H9 (cell line): ENCODE data around the gene STAC2. TPM values are rescaled to one million over a fixed set of nuclear protein-coding genes. Genes with fewer than 3 reads are reported as not detected.

Experiments
- DNase-seq: peaks from one replicate; pipeline ENCODE4 v3.0.0-alpha.2; 2017
- H2AFZ ChIP-seq: one replicate; pipeline ENCODE4 v1.6.1; 2013; ENCODE audit warnings: mild to moderate bottlenecking, low read length, control low read depth, moderate library complexity
- H2AK5ac ChIP-seq: 2 replicates; pipeline ENCODE4 v1.6.1; 2013; ENCODE audit warnings: low read length, control low read depth, mixed read lengths; ENCODE audit not compliant: insufficient read length
- H2BK120ac ChIP-seq: one replicate; pipeline ENCODE4 v1.6.1; 2013; ENCODE audit warnings: low read depth, mild to moderate bottlenecking, low read length, control low read depth, inconsistent platforms; ENCODE audit not compliant: poor library complexity, severe bottlenecking
- H2BK12ac ChIP-seq: 2 replicates; pipeline ENCODE4 v1.6.1; 2013; ENCODE audit warnings: low read length, control low read depth, mixed read lengths, low read depth; ENCODE audit not compliant: insufficient read length
- H2BK15ac ChIP-seq: 2 replicates; pipeline ENCODE4 v1.6.1; 2013; ENCODE audit warnings: low read depth, low read length, control low read depth
- H2BK20ac ChIP-seq: one replicate; pipeline ENCODE4 v1.6.1; 2013; ENCODE audit warnings: low read depth, mild to moderate bottlenecking, low read length, control low read depth, inconsistent platforms; ENCODE audit not compliant: poor library complexity, severe bottlenecking
- H2BK5ac ChIP-seq: 2 replicates; pipeline ENCODE4 v1.6.1; 2013; ENCODE audit warnings: low read length, control low read depth, mixed read lengths; ENCODE audit not compliant: insufficient read length
- H3K14ac ChIP-seq: 2 replicates; pipeline ENCODE4 v1.6.1; 2013; ENCODE audit warnings: low read length, control low read depth; ENCODE audit not compliant: insufficient read depth
- H3K18ac ChIP-seq: 2 replicates; pipeline ENCODE4 v1.6.1; 2013; ENCODE audit warnings: low read depth, mild to moderate bottlenecking, mixed read lengths, low read length, control low read depth; ENCODE audit not compliant: insufficient read length
- H3K23ac ChIP-seq: 2 replicates; pipeline ENCODE4 v1.6.1; 2013; ENCODE audit warnings: low read length, control low read depth, mixed read lengths, low read depth; ENCODE audit not compliant: insufficient read length
- H3K23me2 ChIP-seq: 2 replicates; pipeline ENCODE4 v1.6.1; 2013; ENCODE audit warnings: low read depth, mild to moderate bottlenecking, mixed read lengths, low read length, control low read depth; ENCODE audit not compliant: insufficient read length, poor library complexity, severe bottlenecking
- H3K27ac ChIP-seq: 2 replicates; pipeline ENCODE4 v1.5.1; 2013; ENCODE audit warnings: low read length, control low read depth, mixed read lengths, low read depth; ENCODE audit not compliant: insufficient read length
- H3K27me3 ChIP-seq: 2 replicates; pipeline ENCODE4 v1.6.1; 2013; ENCODE audit warnings: low read length, control low read depth, inconsistent platforms; ENCODE audit not compliant: insufficient read depth
- H3K4ac ChIP-seq: 2 replicates; pipeline ENCODE4 v1.6.1; 2013; ENCODE audit warnings: low read depth, mild to moderate bottlenecking, control low read depth, inconsistent platforms, low read length, moderate library complexity
- H3K4me1 ChIP-seq: 2 replicates; pipeline ENCODE4 v1.6.1; 2013; ENCODE audit warnings: low read length, control low read depth, inconsistent platforms; ENCODE audit not compliant: insufficient read depth
- H3K4me2 ChIP-seq: 2 replicates; pipeline ENCODE4 v1.6.1; 2013; ENCODE audit warnings: low read length, control low read depth, mixed read lengths; ENCODE audit not compliant: insufficient read length, insufficient read depth
- H3K56ac ChIP-seq: 2 replicates; pipeline ENCODE4 v1.6.1; 2013; ENCODE audit warnings: low read depth, mild to moderate bottlenecking, mixed read lengths, low read length, control low read depth; ENCODE audit not compliant: insufficient read length
- H3K79me1 ChIP-seq: 2 replicates; pipeline ENCODE4 v1.6.1; 2013; ENCODE audit warnings: low read depth, mild to moderate bottlenecking, moderate library complexity, low read length, control low read depth, inconsistent platforms; ENCODE audit not compliant: insufficient read depth, poor library complexity, severe bottlenecking
- H3K79me2 ChIP-seq: 2 replicates; pipeline ENCODE4 v1.6.1; 2013; ENCODE audit warnings: low read length, control low read depth, inconsistent platforms; ENCODE audit not compliant: insufficient read depth
- H3K9ac ChIP-seq: 2 replicates; pipeline ENCODE4 v1.6.1; 2013; ENCODE audit warnings: low read length, control low read depth, mixed read lengths; ENCODE audit not compliant: insufficient read length; ENCODE audit errors: extremely low read depth
- H3K9me3 ChIP-seq: one replicate; pipeline ENCODE4 v1.6.1; 2013; ENCODE audit warnings: low read depth, low read length, inconsistent platforms; ENCODE audit not compliant: control insufficient read depth
- H3T11ph ChIP-seq: one replicate; pipeline ENCODE4 v1.6.1; 2013; ENCODE audit warnings: mild to moderate bottlenecking, low read length, control low read depth, inconsistent platforms
- H4K20me1 ChIP-seq: one replicate; pipeline ENCODE4 v1.6.1; 2013; ENCODE audit not compliant: control insufficient read depth, insufficient read length, insufficient read depth
- H4K5ac ChIP-seq: 2 replicates; pipeline ENCODE4 v1.6.1; 2013; ENCODE audit warnings: low read depth, mild to moderate bottlenecking, mixed read lengths, low read length, control low read depth; ENCODE audit not compliant: insufficient read length
- H4K8ac ChIP-seq: replicated peaks from 2 replicates; pipeline ENCODE4 v1.6.1; 2013; ENCODE audit warnings: low read length, control low read depth, mixed read lengths, low read depth; ENCODE audit not compliant: insufficient read length
- H4K91ac ChIP-seq: 2 replicates; pipeline ENCODE4 v1.6.1; 2013; ENCODE audit warnings: low read depth, mild to moderate bottlenecking, moderate library complexity, mixed read lengths, low read length, control low read depth; ENCODE audit not compliant: insufficient read length
- H3K27ac Mint-ChIP-seq, 3 experiments: 2 replicates in 2 of 3; 3 replicates in 1 of 3; pipeline ENCODE4 v1.8.0; 2020 to 2021; ENCODE audit warnings: mixed read lengths in 3 of 3, mild to moderate bottlenecking in 1 of 3, moderate library complexity in 1 of 3
- H3K27me3 Mint-ChIP-seq: 2 replicates; pipeline ENCODE4 v1.8.0; 2021; ENCODE audit warnings: low read depth, mild to moderate bottlenecking, moderate library complexity, mixed read lengths
- H3K36me3 Mint-ChIP-seq, 3 experiments: 2 replicates in 2 of 3; 3 replicates in 1 of 3; pipeline ENCODE4 v1.8.0; 2020 to 2021; ENCODE audit warnings: low read depth in 3 of 3, mixed read lengths in 3 of 3; ENCODE audit not compliant: insufficient read depth in 1 of 3
- H3K4me1 Mint-ChIP-seq, 2 experiments: 2 replicates each; pipeline ENCODE4 v1.8.0; 2020; ENCODE audit warnings: mixed read lengths in 2 of 2
- H3K4me3 Mint-ChIP-seq, 2 experiments: 2 replicates in 1 of 2; 3 replicates in 1 of 2; pipeline ENCODE4 v1.8.0; 2020 to 2021; ENCODE audit warnings: mild to moderate bottlenecking in 2 of 2, mixed read lengths in 2 of 2, moderate library complexity in 1 of 2
- H3K9me3 Mint-ChIP-seq, 2 experiments: 2 replicates in 1 of 2; 3 replicates in 1 of 2; pipeline ENCODE4 v1.8.0; 2020; ENCODE audit warnings: mild to moderate bottlenecking in 2 of 2, mixed read lengths in 2 of 2, moderate library complexity in 1 of 2
- WGBS: extraction: QIAGEN DNeasy Blood & Tissue Kit; methylation state at CpG from one replicate; pipeline ENCODE4 v1.1.7; 2013; ENCODE audit warnings: missing lambda C conversion rate, low lambda C conversion rate, mixed read lengths; ENCODE audit not compliant: insufficient read length; ENCODE audit errors: extremely low coverage; 5-methylcytosine and 5-hydroxymethylcytosine counted together
- total RNA-seq: library from RNA; stranded (reverse); gene quantifications from 2 replicates; pipeline ENCODE4 v1.2.1, GENCODE V29; 2021
- TF ChIP-seq, protein P1 (sequence below): fragments of 200-600 bp; sonication (generic); conservative IDR thresholded peaks from 3 replicates; pipeline ENCODE4 v1.8.0; 2021; ENCODE audit warnings: antibody characterized with exemption, mild to moderate bottlenecking

STAC2 gene
- total RNA-seq, 1 experiment from 2014 or later = 2.5 TPM

DNA sequence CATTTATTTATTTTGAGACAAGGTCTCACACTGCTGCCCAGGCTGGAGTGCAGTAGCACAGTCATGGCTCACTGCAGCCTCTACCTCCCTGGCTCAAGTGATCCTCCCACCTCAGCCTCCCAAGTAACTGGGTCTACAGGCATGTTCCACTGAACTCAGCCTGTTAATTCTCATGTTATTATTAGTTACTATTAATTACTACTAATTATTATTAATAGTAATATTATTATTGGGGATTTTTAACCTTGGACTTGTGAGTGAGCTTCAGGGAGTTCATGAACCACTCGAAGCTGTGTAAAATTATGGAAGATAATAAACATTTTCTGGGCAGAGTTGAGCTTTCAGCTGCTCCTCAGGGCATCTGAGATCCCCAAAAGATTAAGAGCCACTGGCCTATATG is 4.6 kb upstream of the STAC2 start:
- no peak overlapping the region for H3K27ac Mint-ChIP-seq
- Histone ChIP-seq H2BK12ac (no peak overlapping the region), H3K23me2 (peaks cover 10% of the 10 kb centered on the region), H4K20me1 (no peaks in the 10 kb centered on the region), H3K27me3 (peaks cover 3% of the 10 kb centered on the region; the same call in 1 of the 2 replicates), H4K8ac (no peak overlapping the region), H3K4me1 (no peaks in the 10 kb centered on the region), H3K4me2 (no peak overlapping the region), H3T11ph (no peak overlapping the region), H2AFZ (no peak overlapping the region), H3K23ac (no peak overlapping the region), H3K9me3 (no peaks in the 10 kb centered on the region), H3K79me1 (no peaks in the 10 kb centered on the region), H3K27ac (no peak overlapping the region), H2BK120ac (no peak overlapping the region), H2AK5ac (no peak overlapping the region), H2BK5ac (no peak overlapping the region), H3K56ac (no peak overlapping the region), H2BK20ac (no peak overlapping the region), H3K18ac (no peak overlapping the region), H3K4ac (no peak overlapping the region), H3K9ac (no peak overlapping the region), H3K14ac (no peak overlapping the region), H3K79me2 (no peaks in the 10 kb centered on the region), H2BK15ac (no peak overlapping the region), H4K5ac (no peak overlapping the region), H4K91ac (no peak overlapping the region)
- WGBS = no CpG with 5 or more reads among the region's 1 CpG
- TF ChIP-seq, protein P1, sequence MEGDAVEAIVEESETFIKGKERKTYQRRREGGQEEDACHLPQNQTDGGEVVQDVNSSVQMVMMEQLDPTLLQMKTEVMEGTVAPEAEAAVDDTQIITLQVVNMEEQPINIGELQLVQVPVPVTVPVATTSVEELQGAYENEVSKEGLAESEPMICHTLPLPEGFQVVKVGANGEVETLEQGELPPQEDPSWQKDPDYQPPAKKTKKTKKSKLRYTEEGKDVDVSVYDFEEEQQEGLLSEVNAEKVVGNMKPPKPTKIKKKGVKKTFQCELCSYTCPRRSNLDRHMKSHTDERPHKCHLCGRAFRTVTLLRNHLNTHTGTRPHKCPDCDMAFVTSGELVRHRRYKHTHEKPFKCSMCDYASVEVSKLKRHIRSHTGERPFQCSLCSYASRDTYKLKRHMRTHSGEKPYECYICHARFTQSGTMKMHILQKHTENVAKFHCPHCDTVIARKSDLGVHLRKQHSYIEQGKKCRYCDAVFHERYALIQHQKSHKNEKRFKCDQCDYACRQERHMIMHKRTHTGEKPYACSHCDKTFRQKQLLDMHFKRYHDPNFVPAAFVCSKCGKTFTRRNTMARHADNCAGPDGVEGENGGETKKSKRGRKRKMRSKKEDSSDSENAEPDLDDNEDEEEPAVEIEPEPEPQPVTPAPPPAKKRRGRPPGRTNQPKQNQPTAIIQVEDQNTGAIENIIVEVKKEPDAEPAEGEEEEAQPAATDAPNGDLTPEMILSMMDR = no peak
- no peak for DNase-seq
- no peaks in the 10 kb centered on the region for H3K9me3 Mint-ChIP-seq
- peaks cover 31% of the 10 kb centered on the region for H3K27me3 Mint-ChIP-seq
- no peaks in the 10 kb centered on the region for H3K36me3 Mint-ChIP-seq
- peaks cover 20 to 29% of the 10 kb centered on the region in 2 experiments for H3K4me1 Mint-ChIP-seq
- H3K4me3 Mint-ChIP-seq = no peak overlapping the region
